GM12865 (cell line): ENCODE results near the gene TRIO.
"Not testable (repeated sequence)": the region's sequence is repeated elsewhere in the genome, so short reads cannot be mapped to it uniquely, and the experiment has no call there.

Experiments used
- DNase-seq: peaks from one replicate; pipeline ENCODE4 v3.0.0; 2010; ENCODE audit warnings: low read depth
- H3K4me3 ChIP-seq: 2 replicates; pipeline ENCODE4 v1.5.1; 2011; ENCODE audit warnings: mild to moderate bottlenecking, low read depth, low read length, control low read depth
- TF ChIP-seq, protein P1 (sequence below): IDR thresholded peaks from 2 replicates; pipeline ENCODE4 v1.5.1; 2011; ENCODE audit warnings: low read length, control low read depth, low read depth, inconsistent platforms; ENCODE audit not compliant: insufficient read depth; ENCODE audit errors: missing control alignments

TRIO gene

DNA sequence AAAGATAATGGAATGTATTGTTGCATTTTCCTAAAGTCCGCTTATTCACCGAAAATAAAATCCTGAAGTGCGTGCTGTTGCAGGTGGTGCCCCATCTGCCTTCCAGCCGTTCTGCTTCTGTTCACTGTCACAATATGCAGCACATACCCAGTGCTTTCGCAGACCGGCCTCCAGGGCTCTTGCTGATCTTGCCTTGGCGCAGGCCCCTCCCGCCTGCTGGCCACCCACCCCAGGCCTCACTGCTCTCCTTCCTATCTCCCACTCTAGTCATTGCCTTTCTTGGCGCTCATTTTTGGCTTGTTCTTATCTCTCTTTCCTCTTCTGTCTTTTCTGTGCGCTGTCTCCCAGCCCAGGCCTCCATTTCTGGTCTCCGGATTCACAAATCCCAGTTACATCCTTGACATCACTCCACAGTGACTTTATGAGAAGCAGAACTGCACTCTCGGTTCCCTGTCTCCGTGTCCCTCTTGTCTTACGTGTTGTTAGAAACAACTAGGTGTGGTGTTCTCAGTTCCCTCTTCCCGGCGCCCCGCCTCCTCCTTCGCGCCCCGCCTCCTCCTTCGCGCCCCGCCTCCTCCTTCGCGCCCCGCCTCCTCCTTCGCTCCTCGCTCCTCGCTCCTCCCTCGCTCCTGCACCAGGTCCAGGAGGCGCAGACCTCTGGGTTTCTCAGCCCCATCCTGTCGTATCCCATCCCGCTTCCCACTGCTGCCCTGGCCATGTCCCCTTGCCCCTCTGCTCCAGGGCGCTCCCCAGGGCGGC, 236.8 kb downstream of the TRIO start:
- TF ChIP-seq, protein P1, sequence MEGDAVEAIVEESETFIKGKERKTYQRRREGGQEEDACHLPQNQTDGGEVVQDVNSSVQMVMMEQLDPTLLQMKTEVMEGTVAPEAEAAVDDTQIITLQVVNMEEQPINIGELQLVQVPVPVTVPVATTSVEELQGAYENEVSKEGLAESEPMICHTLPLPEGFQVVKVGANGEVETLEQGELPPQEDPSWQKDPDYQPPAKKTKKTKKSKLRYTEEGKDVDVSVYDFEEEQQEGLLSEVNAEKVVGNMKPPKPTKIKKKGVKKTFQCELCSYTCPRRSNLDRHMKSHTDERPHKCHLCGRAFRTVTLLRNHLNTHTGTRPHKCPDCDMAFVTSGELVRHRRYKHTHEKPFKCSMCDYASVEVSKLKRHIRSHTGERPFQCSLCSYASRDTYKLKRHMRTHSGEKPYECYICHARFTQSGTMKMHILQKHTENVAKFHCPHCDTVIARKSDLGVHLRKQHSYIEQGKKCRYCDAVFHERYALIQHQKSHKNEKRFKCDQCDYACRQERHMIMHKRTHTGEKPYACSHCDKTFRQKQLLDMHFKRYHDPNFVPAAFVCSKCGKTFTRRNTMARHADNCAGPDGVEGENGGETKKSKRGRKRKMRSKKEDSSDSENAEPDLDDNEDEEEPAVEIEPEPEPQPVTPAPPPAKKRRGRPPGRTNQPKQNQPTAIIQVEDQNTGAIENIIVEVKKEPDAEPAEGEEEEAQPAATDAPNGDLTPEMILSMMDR, result no peak
- H3K4me3 ChIP-seq, result no peak overlapping the region
- no peak for DNase-seq

DNA sequence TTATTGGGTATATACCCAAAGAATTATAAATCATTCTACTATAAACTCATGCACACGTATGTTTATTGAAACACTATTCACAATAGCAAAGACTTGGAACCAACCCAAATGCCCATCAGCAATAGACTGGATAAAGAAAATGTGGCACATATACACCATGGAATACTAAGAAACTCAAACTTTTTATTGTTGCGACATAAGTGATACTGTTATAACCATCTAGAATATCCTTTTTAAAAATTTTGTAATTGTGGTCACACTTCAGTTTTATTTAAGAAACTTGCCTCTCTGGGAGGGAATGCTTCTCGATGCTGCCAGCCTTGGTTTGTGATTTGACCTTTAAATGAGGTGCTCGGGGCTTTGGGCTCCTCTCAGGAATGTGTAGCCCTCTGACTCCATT, 237.6 kb downstream of the TRIO start:
- DNase-seq, result no peak

DNA sequence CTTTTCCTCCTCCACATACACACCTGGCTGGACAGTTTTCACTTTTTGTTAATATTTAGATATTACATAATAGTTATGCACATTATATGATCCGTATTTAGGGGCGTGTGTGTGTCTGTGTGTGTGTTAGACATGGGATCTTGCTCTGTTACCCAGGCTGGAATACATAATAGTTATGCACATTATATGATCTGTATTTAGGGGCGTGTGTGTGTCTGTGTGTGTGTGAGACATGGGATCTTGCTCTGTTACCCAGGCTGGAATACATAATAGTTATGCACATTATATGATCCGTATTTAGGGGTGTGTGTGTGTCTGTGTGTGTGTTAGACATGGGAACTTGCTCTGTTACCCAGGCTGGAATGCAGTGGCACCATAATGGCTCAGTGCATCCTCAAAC, 239.5 kb downstream of the TRIO start:
- no peak for DNase-seq
- H3K4me3 ChIP-seq, result no peak overlapping the region
- TF ChIP-seq, protein P1, result no peak

More for the DNA sequence above, 237.6 kb downstream of the TRIO start:
- TF ChIP-seq, protein P1, result no peak
- no peak overlapping the region for H3K4me3 ChIP-seq

DNA sequence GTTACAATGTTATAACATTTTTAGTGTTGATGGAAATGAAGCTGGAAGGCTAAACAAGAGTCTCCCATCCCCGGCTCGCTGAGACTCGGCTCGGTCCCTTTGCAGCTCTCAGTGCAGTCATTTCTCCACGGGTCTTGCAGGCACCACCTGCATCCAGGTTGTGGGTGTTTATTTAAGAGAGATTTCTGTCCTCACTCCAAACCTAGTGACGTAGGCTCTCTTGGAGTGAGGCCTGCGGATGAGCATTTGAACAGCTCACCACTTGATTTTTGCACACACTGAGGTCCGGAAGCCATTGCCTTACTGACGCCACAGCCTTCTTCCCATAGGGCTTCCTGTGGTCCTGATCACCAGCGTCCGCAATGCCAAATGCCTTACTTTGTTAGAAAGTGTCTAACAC, 240.8 kb downstream of the TRIO start:
- TF ChIP-seq, protein P1, result no peak
- no peak overlapping the region for H3K4me3 ChIP-seq
- DNase-seq, result no peak

DNA sequence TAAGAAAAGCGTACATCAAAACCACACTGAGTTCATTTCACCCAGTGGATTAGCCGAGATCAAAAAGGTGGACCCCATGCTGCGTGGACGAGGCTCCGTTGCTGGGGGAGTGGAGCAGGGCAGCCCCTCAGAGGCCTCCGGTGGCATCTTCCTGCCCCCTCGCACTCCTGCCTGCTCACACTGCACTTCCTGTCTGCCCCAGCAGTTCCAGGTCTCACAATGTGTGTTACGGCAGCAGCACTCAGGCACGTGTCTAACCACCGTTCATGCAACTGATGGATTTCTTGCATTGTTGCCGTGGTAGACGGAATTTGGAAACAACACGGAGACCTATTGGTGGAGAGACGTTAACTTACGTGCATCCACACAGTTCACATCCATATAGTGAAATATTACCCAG, 241.9 kb downstream of the TRIO start:
- no peak overlapping the region for H3K4me3 ChIP-seq
- TF ChIP-seq, protein P1, result no peak
- DNase-seq, result no peak

DNA sequence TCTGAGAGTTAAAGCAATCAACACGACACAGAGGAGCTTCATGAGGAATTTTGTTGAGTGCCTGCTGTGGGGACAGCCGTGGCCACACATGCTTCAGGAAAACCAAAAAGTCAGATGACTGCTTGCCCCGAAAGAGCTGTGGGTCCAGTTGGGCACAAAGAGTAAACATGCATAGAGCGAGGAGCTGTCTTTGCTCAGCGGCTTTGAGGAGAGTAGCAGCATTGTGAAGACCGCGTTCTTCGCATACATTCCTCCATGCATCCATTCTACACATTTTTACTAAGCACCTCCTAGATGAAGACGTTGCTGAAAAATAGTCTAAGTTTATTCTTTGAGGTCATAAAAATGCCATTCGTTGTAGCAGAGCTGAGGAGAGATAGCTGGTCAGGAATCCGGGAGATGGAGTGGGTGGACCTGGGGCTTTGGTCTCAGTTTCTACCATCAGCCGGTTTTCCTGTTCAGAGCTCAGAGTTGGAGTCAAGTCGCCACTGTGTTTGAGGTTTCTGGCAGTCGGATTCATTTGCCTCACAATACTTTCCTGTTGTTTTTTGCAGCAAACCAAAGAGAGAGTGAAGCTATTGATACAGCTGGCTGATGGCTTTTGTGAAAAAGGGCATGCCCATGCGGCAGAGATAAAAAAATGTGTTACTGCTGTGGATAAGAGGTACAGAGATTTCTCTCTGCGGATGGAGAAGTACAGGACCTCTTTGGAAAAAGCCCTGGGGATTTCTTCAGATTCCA, 243.9 kb downstream of the TRIO start:
- H3K4me3 ChIP-seq, result no peak overlapping the region
- TF ChIP-seq, protein P1, result no peak
- no peak for DNase-seq

DNA sequence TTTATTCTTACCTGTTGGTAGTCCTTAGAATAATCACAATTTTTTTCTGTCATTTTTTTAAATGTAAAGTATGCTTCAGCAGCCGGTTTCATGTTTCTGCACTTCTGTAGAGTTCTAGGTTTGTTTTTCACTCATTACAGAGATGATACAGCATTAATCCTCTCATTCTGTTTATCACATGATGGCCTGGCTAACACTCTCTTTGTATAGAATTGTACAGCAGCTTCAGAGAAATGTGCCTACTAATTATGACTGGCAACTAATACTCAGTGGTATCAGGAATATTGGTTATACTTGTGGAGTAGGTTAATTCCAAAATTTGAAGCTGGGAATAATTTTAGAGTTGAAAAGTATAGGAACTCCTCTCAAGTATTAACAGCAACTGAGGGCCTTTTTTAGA, 245.6 kb downstream of the TRIO start:
- no peak for DNase-seq
- H3K4me3 ChIP-seq, result no peak overlapping the region
- TF ChIP-seq, protein P1, result no peak

DNA sequence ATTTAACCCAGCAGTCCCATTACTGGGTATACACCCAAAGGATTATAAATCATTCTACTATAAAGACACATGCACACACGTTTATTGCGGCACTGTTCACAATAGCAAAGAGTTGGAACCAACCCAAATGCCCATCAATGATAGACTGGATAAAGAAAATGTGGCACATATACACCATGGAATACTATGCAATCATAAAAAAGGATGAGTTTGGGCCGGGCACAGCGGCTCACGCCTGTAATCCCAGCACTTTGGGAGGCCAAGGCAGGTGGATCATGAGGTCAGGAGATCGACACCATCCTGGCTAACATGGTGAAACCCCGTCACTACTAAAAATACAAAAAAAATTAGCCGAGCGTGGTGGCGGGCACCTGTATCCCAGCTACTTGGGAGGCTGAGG, 249.4 kb downstream of the TRIO start:
- not testable (repeated sequence) for H3K4me3 ChIP-seq, DNase-seq
